MCF 10A (cell line): ENCODE results near the gene RBM14. TPM values are rescaled to one million over a fixed set of nuclear protein-coding genes. Genes with fewer than 3 reads are reported as not detected.
"Not testable (repeated sequence)": the region's sequence is repeated elsewhere in the genome, so short reads cannot be mapped to it uniquely, and the experiment has no call there.

ENCODE experiments used
- BruUV-seq: library from RNA; stranded (reverse); fragments of 400-500 nt; replicated peaks from 2 replicates; lab custom pipeline; 2021; lab: Mats Ljungman, UMichigan
- CTCF ChIA-PET: fragments of 300-600 bp; sonication (Branson Sonifier 250); formaldehyde crosslinking; extraction: SDS; loops from one replicate; lab custom pipeline; 2021; ENCODE audit warnings: antibody characterized with exemption, inconsistent platforms; lab: Yijun Ruan, JAX
- POLR2A ChIA-PET: fragments of 300-600, 350-650 bp; sonication (Branson Sonifier 250); formaldehyde crosslinking; extraction: SDS; loops from one replicate; lab custom pipeline; 2020; ENCODE audit warnings: antibody characterized with exemption, inconsistent platforms; lab: Yijun Ruan, JAX
- DNase-seq: peaks from one replicate; pipeline ENCODE4 v3.0.0-alpha.2; 2018; ENCODE audit not compliant: unreplicated experiment
- H3K27ac Mint-ChIP-seq: one replicate; pipeline ENCODE4 v1.8.0; 2022; ENCODE audit warnings: mild to moderate bottlenecking, low read depth, mixed read lengths; ENCODE audit not compliant: unreplicated experiment
- H3K27me3 Mint-ChIP-seq: one replicate; pipeline ENCODE4 v1.8.0; 2022; ENCODE audit warnings: mixed read lengths; ENCODE audit not compliant: insufficient read depth, unreplicated experiment
- H3K36me3 Mint-ChIP-seq: one replicate; pipeline ENCODE4 v1.8.0; 2022; ENCODE audit warnings: mild to moderate bottlenecking, moderate library complexity, mixed read lengths; ENCODE audit not compliant: insufficient read depth, unreplicated experiment
- H3K4me1 Mint-ChIP-seq: one replicate; pipeline ENCODE4 v1.8.0; 2022; ENCODE audit warnings: mixed read lengths; ENCODE audit not compliant: insufficient read depth, unreplicated experiment
- H3K4me3 Mint-ChIP-seq: one replicate; pipeline ENCODE4 v1.8.0; 2022; ENCODE audit warnings: mild to moderate bottlenecking, moderate library complexity, mixed read lengths; ENCODE audit not compliant: unreplicated experiment
- H3K9me3 Mint-ChIP-seq: one replicate; pipeline ENCODE4 v1.8.0; 2022; ENCODE audit warnings: mixed read lengths; ENCODE audit not compliant: unreplicated experiment
- intact Hi-C: fragments of 100-400 bp; cut with micrococcal nuclease; formaldehyde crosslinking; loops from 2 replicates; pipeline ENCODE4 v1.14.1; 2022
- total RNA-seq: library from RNA; stranded (reverse); gene quantifications from 2 replicates; pipeline ENCODE4 v1.2.3, GENCODE V29; 2022
- TF ChIP-seq, protein P1 (sequence below): fragments of 200-600 bp; IDR thresholded peaks from one replicate; pipeline ENCODE4 v1.8.0; 2022; ENCODE audit warnings: antibody characterized with exemption, mild to moderate bottlenecking; ENCODE audit not compliant: unreplicated experiment

Gene RBM14
- total RNA-seq, 1 experiment from 2014 or later = 78.1 TPM

DNA sequence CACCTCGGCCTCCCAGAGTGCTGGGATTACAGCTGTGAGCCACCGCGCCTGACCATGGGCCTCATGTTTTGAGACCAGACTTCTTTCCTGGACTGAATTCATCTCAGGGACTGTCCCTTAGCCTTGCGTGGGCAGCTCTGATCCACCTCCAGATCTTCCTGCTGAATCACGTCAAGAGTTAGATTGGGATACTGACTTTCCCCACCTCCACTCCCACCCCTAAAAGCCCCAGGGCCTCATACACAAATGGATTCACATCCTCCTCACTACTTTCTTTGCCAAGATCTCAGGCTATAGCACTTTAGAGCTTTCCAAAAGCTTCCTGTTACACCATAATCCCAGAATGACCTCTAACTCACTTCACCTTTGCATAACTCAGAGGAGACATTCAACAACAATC, 35.6 kb upstream of the RBM14 start:
- TF ChIP-seq, protein P1, sequence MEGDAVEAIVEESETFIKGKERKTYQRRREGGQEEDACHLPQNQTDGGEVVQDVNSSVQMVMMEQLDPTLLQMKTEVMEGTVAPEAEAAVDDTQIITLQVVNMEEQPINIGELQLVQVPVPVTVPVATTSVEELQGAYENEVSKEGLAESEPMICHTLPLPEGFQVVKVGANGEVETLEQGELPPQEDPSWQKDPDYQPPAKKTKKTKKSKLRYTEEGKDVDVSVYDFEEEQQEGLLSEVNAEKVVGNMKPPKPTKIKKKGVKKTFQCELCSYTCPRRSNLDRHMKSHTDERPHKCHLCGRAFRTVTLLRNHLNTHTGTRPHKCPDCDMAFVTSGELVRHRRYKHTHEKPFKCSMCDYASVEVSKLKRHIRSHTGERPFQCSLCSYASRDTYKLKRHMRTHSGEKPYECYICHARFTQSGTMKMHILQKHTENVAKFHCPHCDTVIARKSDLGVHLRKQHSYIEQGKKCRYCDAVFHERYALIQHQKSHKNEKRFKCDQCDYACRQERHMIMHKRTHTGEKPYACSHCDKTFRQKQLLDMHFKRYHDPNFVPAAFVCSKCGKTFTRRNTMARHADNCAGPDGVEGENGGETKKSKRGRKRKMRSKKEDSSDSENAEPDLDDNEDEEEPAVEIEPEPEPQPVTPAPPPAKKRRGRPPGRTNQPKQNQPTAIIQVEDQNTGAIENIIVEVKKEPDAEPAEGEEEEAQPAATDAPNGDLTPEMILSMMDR = no peak
- peaks cover 7% of the 10 kb centered on the region for H3K4me1 Mint-ChIP-seq
- no peaks in the 10 kb centered on the region for H3K36me3 Mint-ChIP-seq
- ChIA-PET CTCF (interaction anchor here (1.1 to 1.2 kb wide), 2 partner anchors 10 to 97 kb away, joined by 3 to 4 read pairs; partner anchors contain the start of gene RBM4B), POLR2A (interaction anchor here (0.7 to 1.8 kb wide), 8 partner anchors 9 to 96 kb away, joined by 3 to 6 read pairs (median 3); partner anchors contain the start of genes CTSF and RBM4B)
- no TSS peak for BruUV-seq
- H3K4me3 Mint-ChIP-seq = no peak overlapping the region
- peaks cover 7% of the 10 kb centered on the region for H3K9me3 Mint-ChIP-seq
- no peak overlapping the region for H3K27ac Mint-ChIP-seq
- DNase-seq = peak; percentile 43
- intact Hi-C loops = no loop called here
- H3K27me3 Mint-ChIP-seq = peaks cover 11% of the 10 kb centered on the region

DNA sequence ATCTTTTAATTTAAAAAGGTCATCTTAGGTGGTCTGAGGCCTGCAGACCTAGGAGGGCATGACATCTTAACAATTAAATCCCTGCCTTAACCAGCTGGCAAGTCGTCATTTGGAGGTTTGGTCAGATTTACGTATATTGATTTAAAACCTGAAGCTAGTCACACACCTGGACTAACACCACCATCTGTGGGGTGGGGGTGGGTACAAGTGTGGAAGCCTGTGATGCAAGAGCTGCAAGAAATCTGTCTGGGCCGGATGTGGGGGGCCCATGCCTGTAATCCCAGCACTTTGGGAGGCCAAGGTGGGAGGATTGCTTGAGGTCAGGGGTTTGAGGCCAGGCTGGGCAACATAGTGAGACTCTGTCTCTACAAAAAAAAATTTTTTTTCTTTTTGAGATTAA, 35.2 kb upstream of the RBM14 start:
- DNase-seq = no peak
- Mint-ChIP-seq H3K27ac (no peak overlapping the region), H3K9me3 (peaks cover 7% of the 10 kb centered on the region), H3K4me3 (no peak overlapping the region), H3K4me1 (peaks cover 7% of the 10 kb centered on the region), H3K36me3 (no peaks in the 10 kb centered on the region), H3K27me3 (peaks cover 7% of the 10 kb centered on the region)
- no TSS peak for BruUV-seq
- POLR2A ChIA-PET = interaction anchor here (0.7 to 1.8 kb wide), 7 partner anchors 13 to 96 kb away, joined by 3 to 6 read pairs (median 3); partner anchors contain the start of genes CTSF and RBM4B
- TF ChIP-seq, protein P1 = no peak
- intact Hi-C loops = no loop called here
- CTCF ChIA-PET = interaction anchor here (1.1 to 1.2 kb wide), 2 partner anchors 11 to 97 kb away, joined by 3 to 4 read pairs; partner anchors contain the start of gene RBM4B

GRCh38 chr11:66582565-66583147, 33.8 kb upstream of the RBM14 start:
- H3K27ac Mint-ChIP-seq, H3K4me1 Mint-ChIP-seq, H3K9me3 Mint-ChIP-seq, intact Hi-C loops, H3K4me3 Mint-ChIP-seq, H3K27me3 Mint-ChIP-seq, H3K36me3 Mint-ChIP-seq, DNase-seq, CTCF ChIA-PET, BruUV-seq: not testable (repeated sequence)
- POLR2A ChIA-PET = interaction anchor here (0.8 kb wide), 1 partner anchor 37 kb away, joined by 3 read pairs; the partner anchor contains the start of gene ZDHHC24

DNA sequence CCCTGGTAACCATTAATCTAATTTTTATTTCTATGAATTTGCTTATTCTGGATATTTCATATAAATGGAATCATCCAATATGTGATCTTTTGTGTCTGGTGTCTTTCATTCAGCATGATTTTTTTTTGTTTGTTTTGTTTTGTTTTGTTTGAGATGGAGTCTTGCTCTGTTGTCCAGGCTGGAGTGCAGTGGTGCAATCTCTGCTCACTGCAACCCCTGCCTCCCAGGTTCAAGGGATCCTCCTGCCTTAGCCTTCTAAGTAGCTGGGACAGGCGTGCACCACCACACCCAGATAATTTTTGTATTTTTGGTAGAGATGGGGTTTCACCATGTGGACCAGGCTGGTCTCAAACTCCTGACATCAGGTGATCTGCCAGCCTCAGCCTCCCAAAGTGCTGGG, 31.0 kb upstream of the RBM14 start:
- intact Hi-C loops, H3K4me3 Mint-ChIP-seq, H3K9me3 Mint-ChIP-seq, H3K36me3 Mint-ChIP-seq, H3K4me1 Mint-ChIP-seq, DNase-seq, BruUV-seq, H3K27ac Mint-ChIP-seq, H3K27me3 Mint-ChIP-seq: not testable (repeated sequence)
- ChIA-PET CTCF (interaction anchor here (0.6 kb wide), 1 partner anchor 297 kb away, joined by 3 read pairs; no protein-coding TSS in a partner anchor), POLR2A (interaction anchor here (0.8 kb wide), 1 partner anchor 17 kb away, joined by 3 read pairs; the partner anchor contains the start of gene CTSF)

DNA sequence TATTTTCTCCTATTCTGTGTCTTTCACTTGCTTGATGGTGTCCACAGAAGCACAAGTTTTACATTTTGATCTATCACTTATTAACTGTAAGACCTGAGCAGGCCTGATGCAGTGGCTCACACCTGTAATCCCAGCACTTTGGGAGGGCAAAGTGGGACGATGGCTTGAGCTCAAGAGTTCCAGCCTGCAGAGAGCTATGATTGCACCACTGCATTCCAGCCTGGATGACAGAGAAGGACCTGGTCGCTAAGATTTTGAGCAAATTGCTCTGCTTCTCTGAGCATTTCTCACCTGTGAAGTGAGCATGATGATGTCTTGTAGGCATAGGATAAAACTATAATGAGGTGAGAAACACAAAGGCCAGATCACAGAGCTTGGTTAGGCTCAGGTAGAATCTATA, 30.3 kb upstream of the RBM14 start:
- intact Hi-C loops = no loop called here
- Mint-ChIP-seq H3K27ac (no peak overlapping the region), H3K27me3 (no peaks in the 10 kb centered on the region), H3K4me3 (no peak overlapping the region), H3K36me3 (no peaks in the 10 kb centered on the region), H3K9me3 (peaks cover 7% of the 10 kb centered on the region), H3K4me1 (no peaks in the 10 kb centered on the region)
- CTCF ChIA-PET = no interaction called here
- POLR2A ChIA-PET = interaction anchor here (0.8 kb wide), 1 partner anchor 18 kb away, joined by 3 read pairs; the partner anchor contains the start of gene CTSF
- TF ChIP-seq, protein P1 = no peak
- BruUV-seq = no TSS peak
- DNase-seq = no peak

- intact Hi-C loops, H3K4me3 Mint-ChIP-seq, H3K9me3 Mint-ChIP-seq, H3K27me3 Mint-ChIP-seq, H3K36me3 Mint-ChIP-seq, DNase-seq, H3K4me1 Mint-ChIP-seq, H3K27ac Mint-ChIP-seq, BruUV-seq: not testable (repeated sequence)
- ChIA-PET CTCF (interaction anchor here (1.0 kb wide), 3 partner anchors 10 to 40 kb away, joined by 4 to 8 read pairs (median 5); no protein-coding TSS in a partner anchor), POLR2A (interaction anchor here (1.1 kb wide), 1 partner anchor 9 kb away, joined by 3 read pairs; no protein-coding TSS in a partner anchor)
Measured at GRCh38 chr11:66589315-66589714, 27.1 kb upstream of the RBM14 start.
